Activated CD8-positive, alpha-beta memory T cell treated with anti-CD3 and anti-CD28 coated beads, Interleukin-2, amount 10 ng/mL, durations not matched to agents 7 days and 5 days (primary cell): ENCODE data around the gene EML4. TPM values are rescaled to one million over a fixed set of nuclear protein-coding genes. Genes with fewer than 3 reads are reported as not detected.
"Not testable (repeated sequence)": the region's sequence is repeated elsewhere in the genome, so short reads cannot be mapped to it uniquely, and the experiment has no call there.

ENCODE experiments used
- ATAC-seq: fragments of 150-1000 bp; cut with Tn5 transposase; one replicate; pipeline ENCODE4 v1.10.0; 2021; ENCODE audit warnings: moderate library complexity
- CTCF ChIA-PET: fragments of 350-600 bp; sonication (Branson Sonifier 250); formaldehyde crosslinking; loops from one replicate; lab custom pipeline; 2021; ENCODE audit warnings: antibody characterized with exemption; lab: Charles Lee
- DNase-seq: peaks from one replicate; pipeline ENCODE4 v3.0.0-alpha.2; 2020
- H3K27ac Mint-ChIP-seq: one replicate; pipeline ENCODE4 v1.8.0; 2021; ENCODE audit warnings: mild to moderate bottlenecking, mixed read lengths
- H3K27me3 Mint-ChIP-seq: one replicate; pipeline ENCODE4 v1.8.0; 2021; ENCODE audit warnings: mixed read lengths
- H3K36me3 Mint-ChIP-seq: one replicate; pipeline ENCODE4 v1.8.0; 2021; ENCODE audit warnings: mild to moderate bottlenecking, mixed read lengths
- H3K4me1 Mint-ChIP-seq: one replicate; pipeline ENCODE4 v1.8.0; 2021; ENCODE audit warnings: mixed read lengths
- H3K4me3 Mint-ChIP-seq: one replicate; pipeline ENCODE4 v1.8.0; 2021; ENCODE audit warnings: mild to moderate bottlenecking, moderate library complexity, mixed read lengths
- H3K9me3 Mint-ChIP-seq: one replicate; pipeline ENCODE4 v1.8.0; 2022; ENCODE audit warnings: low read depth, mixed read lengths
- total RNA-seq, 2 experiments: library from RNA; stranded (reverse); gene quantifications; one replicate each; pipeline ENCODE4 v1.2.3, GENCODE V29; 2021

Gene EML4
- total RNA-seq, result 100 to 1,000 TPM in 1 of 2 experiments, 10 to 100 TPM in 1; 73.4 to 110 TPM

DNA sequence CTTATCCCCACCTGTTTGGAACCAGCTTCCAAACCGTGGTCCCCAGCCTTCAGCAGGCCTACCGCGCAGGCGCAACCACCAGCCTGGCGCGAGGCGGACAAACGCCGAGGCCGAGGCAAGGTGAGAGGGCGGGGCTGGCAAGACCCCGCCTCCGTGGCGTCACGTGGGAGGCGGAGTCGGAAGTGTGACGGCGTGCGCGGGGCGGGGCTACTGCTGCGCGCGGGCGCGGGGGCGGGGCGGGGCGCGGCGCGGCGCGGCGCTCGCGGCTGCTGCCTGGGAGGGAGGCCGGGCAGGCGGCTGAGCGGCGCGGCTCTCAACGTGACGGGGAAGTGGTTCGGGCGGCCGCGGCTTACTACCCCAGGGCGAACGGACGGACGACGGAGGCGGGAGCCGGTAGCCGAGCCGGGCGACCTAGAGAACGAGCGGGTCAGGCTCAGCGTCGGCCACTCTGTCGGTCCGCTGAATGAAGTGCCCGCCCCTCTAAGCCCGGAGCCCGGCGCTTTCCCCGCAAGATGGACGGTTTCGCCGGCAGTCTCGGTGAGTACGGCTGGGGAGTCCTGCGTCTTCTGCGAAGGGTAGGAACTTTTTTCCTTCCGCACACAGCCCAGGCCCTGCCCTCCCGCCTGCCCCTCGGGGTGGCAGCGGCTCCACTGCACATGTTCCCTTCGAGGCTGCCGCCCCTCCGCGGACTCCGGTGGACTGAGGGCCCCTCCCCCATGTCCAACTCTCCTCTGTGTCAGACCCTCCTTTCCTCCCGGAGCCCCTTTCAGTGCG lies at the start of gene EML4:
Gene EML4, plus strand, starts transcription at position 254 of the 774 bp plus-strand sequence. Its CDS starts 259 bp downstream, at position 513.
- CTCF ChIA-PET, result interaction anchor here (1.4 to 2.8 kb wide), 2 partner anchors 36 to 64 kb away, joined by 3 to 15 read pairs; no protein-coding TSS in a partner anchor
- ATAC-seq (peak; percentile 88), DNase-seq (peak; percentile 93)
- no peaks in the 10 kb centered on the region for H3K27me3 Mint-ChIP-seq
- H3K27ac Mint-ChIP-seq, result no peak within 1 kb of the TSS
- peaks cover 23% of the 10 kb centered on the region for H3K4me1 Mint-ChIP-seq
- no peak within 1 kb of the TSS for H3K4me3 Mint-ChIP-seq
- H3K36me3 Mint-ChIP-seq, result peaks cover 3% of the 10 kb centered on the region
- H3K9me3 Mint-ChIP-seq, result no peaks in the 10 kb centered on the region

DNA sequence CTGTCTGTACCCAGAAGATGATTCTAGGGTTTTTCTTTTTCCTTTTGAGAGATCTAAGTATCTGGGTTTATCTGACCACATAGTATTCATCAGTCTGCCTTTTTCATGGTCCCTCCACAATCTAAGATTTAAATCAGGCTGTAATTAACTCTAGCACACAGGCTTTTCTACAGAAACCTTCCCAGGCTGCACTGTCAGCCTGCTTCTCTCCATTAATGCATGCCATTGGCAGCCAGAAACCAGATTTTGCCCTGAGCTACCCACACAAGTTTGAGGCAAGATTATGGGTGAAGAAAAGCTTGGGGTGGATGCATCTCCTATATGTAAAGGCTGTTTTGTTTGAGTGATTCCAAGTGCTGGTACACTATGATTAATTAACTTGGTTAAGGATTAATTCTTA lies 45.7 kb upstream of the EML4 start:
- no peaks in the 10 kb centered on the region for H3K27me3 Mint-ChIP-seq
- CTCF ChIA-PET, result interaction anchor here (1.1 to 3.6 kb wide), 5 partner anchors 9 to 73 kb away, joined by 3 to 14 read pairs (median 7); no protein-coding TSS in a partner anchor
- H3K27ac Mint-ChIP-seq, result peak overlapping the region; percentile 84
- H3K4me3 Mint-ChIP-seq, result peak overlapping the region; percentile 14
- ATAC-seq, result no peak
- peaks cover 9% of the 10 kb centered on the region for H3K9me3 Mint-ChIP-seq
- peaks cover 64% of the 10 kb centered on the region for H3K4me1 Mint-ChIP-seq
- H3K36me3 Mint-ChIP-seq, result peaks cover 19% of the 10 kb centered on the region
- DNase-seq, result no peak

DNA sequence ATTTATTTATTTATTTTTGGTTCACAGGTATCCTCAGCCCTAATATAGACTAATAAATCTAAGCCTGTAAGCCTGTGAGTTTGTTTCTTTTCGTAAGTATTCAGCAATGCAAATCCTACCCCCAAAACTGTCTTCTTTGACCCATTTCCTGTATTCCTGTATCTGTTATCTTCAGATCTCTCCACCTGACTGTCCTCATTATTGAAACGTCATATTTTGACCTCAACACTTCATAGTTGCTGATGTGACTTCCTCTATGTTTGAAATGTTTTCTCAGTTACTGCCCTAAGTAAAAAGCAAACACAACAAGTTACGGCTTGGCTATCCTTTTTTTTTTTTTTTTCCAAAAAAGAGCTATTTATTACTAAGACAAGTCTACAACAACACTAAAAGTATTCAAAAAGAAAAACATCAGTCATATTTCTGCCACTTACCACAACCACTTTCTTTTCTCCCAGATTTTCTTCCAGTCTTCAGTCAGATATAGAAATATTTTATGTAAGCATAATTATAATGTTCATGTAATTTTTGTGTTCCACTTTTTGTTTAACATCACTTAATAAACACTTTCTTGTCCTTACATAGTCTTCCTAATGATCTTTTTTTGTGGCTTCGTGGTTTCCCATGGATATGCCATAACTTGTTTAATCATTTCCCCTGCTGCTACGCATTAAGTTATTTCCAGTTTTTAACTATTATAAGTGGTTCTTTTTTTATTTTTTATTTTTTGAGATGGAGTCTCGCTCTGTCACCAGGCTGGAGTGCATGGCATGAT lies 45.0 kb upstream of the EML4 start:
- Mint-ChIP-seq H3K36me3 (peaks cover 19% of the 10 kb centered on the region), H3K27me3 (no peaks in the 10 kb centered on the region), H3K9me3 (peaks cover 9% of the 10 kb centered on the region), H3K4me1 (peaks cover 64% of the 10 kb centered on the region), H3K4me3 (peak overlapping the region; percentile 51), H3K27ac (peak overlapping the region; percentile 84)
- peak; percentile 71 for ATAC-seq
- CTCF ChIA-PET, result interaction anchor here (1.1 to 3.6 kb wide), 8 partner anchors 8 to 72 kb away, joined by 3 to 14 read pairs (median 6); no protein-coding TSS in a partner anchor
- DNase-seq, result no peak

GRCh38 chr2:42125841-42126594 lies 43.1 kb upstream of the EML4 start:
- peaks cover 15% of the 10 kb centered on the region for H3K36me3 Mint-ChIP-seq
- peaks cover 73% of the 10 kb centered on the region for H3K4me1 Mint-ChIP-seq
- H3K27ac Mint-ChIP-seq, result peak overlapping the region; percentile 67
- no peak overlapping the region for H3K4me3 Mint-ChIP-seq
- DNase-seq (no peak), ATAC-seq (no peak)
- CTCF ChIA-PET, result interaction anchor here (0.7 to 5.2 kb wide), 6 partner anchors 7 to 114 kb away, joined by 4 to 24 read pairs (median 6); no protein-coding TSS in a partner anchor
- no peaks in the 10 kb centered on the region for H3K27me3 Mint-ChIP-seq
- H3K9me3 Mint-ChIP-seq, result peaks cover 7% of the 10 kb centered on the region

GRCh38 chr2:42126873-42127272 lies 42.3 kb upstream of the EML4 start:
- not testable (repeated sequence) for DNase-seq, H3K27me3 Mint-ChIP-seq, H3K36me3 Mint-ChIP-seq, ATAC-seq, H3K9me3 Mint-ChIP-seq
- Mint-ChIP-seq H3K4me3 (peak overlapping the region; percentile 53), H3K27ac (peak overlapping the region; percentile 90), H3K4me1 (peaks cover 80% of the 10 kb centered on the region)
- CTCF ChIA-PET, result interaction anchor here (0.6 to 5.2 kb wide), 6 partner anchors 10 to 113 kb away, joined by 3 to 24 read pairs (median 4); no protein-coding TSS in a partner anchor

- Mint-ChIP-seq H3K27ac (peak overlapping the region; percentile 90), H3K4me1 (peaks cover 87% of the 10 kb centered on the region), H3K36me3 (peaks cover 6% of the 10 kb centered on the region), H3K9me3 (no peaks in the 10 kb centered on the region), H3K4me3 (peak overlapping the region; percentile 53), H3K27me3 (no peaks in the 10 kb centered on the region)
- CTCF ChIA-PET, result interaction anchor here (0.6 to 5.2 kb wide), 8 partner anchors 9 to 69 kb away, joined by 3 to 24 read pairs (median 4); no protein-coding TSS in a partner anchor
- no peak for DNase-seq
- ATAC-seq, result peak; percentile 18
Measured at GRCh38 chr2:42127425-42128424, 41.4 kb upstream of the EML4 start.

- CTCF ChIA-PET, result interaction anchor here (0.9 to 5.2 kb wide), 4 partner anchors 12 to 67 kb away, joined by 3 to 24 read pairs (median 5); no protein-coding TSS in a partner anchor
- DNase-seq, result no peak
- H3K4me1 Mint-ChIP-seq, result peaks cover 90% of the 10 kb centered on the region
- H3K4me3 Mint-ChIP-seq, result no peak overlapping the region
- ATAC-seq, result no peak
- H3K9me3 Mint-ChIP-seq, result no peaks in the 10 kb centered on the region
- peaks cover 2% of the 10 kb centered on the region for H3K36me3 Mint-ChIP-seq
- H3K27me3 Mint-ChIP-seq, result no peaks in the 10 kb centered on the region
- H3K27ac Mint-ChIP-seq, result peak overlapping the region; percentile 90
Measured at GRCh38 chr2:42128721-42129486, 40.2 kb upstream of the EML4 start.

DNA sequence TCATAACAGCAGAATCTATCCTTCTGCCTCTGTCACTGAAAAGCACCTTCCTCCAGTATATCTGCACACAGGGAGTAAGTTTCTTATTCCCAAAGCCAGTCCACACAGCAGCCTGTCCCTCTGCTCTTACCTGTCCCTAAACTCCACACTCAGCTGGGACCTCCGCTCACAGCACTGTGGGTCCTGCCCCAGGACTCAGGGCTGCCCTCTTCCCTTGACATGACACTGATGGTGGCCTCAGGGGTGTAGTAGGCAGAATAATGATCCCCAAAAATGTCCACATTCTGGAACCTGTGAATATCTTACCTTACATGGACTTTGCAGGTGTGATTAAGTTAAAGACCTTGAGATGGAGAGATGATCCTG lies 39.7 kb upstream of the EML4 start:
- H3K4me3 Mint-ChIP-seq, result no peak overlapping the region
- H3K27ac Mint-ChIP-seq, result peak overlapping the region; percentile 13
- ATAC-seq (no peak), DNase-seq (no peak)
- H3K36me3 Mint-ChIP-seq, result no peaks in the 10 kb centered on the region
- H3K27me3 Mint-ChIP-seq, result no peaks in the 10 kb centered on the region
- H3K4me1 Mint-ChIP-seq, result peaks cover 88% of the 10 kb centered on the region
- H3K9me3 Mint-ChIP-seq, result no peaks in the 10 kb centered on the region
- CTCF ChIA-PET, result interaction anchor here (1.2 to 5.2 kb wide), 2 partner anchors 12 to 23 kb away, joined by 4 to 24 read pairs; no protein-coding TSS in a partner anchor

DNA sequence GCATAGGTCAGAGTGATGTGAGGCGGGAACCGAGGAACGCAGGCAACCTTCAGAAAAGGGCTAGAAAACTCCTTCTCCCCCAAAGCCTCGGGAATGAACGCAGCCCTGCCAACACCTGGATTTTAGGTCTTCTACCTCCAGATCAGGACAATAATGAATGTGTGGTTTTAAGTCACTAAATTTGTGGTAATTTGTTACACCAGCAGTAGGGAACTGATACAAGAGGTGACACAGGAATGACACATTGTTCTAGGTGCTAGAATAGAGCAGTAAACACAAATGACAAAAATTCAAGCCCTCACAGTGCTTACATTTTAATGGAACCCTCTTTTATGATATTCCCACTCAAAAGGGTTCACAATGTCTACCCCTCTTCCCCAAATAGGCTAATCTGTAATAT lies 39.2 kb upstream of the EML4 start:
- no peak overlapping the region for H3K27ac Mint-ChIP-seq
- DNase-seq, result no peak
- no peaks in the 10 kb centered on the region for H3K27me3 Mint-ChIP-seq
- CTCF ChIA-PET, result interaction anchor here (1.2 to 5.2 kb wide), 2 partner anchors 11 to 24 kb away, joined by 4 to 24 read pairs; no protein-coding TSS in a partner anchor
- no peaks in the 10 kb centered on the region for H3K36me3 Mint-ChIP-seq
- H3K4me3 Mint-ChIP-seq, result no peak overlapping the region
- no peaks in the 10 kb centered on the region for H3K9me3 Mint-ChIP-seq
- peaks cover 86% of the 10 kb centered on the region for H3K4me1 Mint-ChIP-seq
- ATAC-seq, result no peak

- peaks cover 88% of the 10 kb centered on the region for H3K4me1 Mint-ChIP-seq
- H3K36me3 Mint-ChIP-seq, H3K9me3 Mint-ChIP-seq, DNase-seq, ATAC-seq, H3K27me3 Mint-ChIP-seq, H3K27ac Mint-ChIP-seq, H3K4me3 Mint-ChIP-seq, CTCF ChIA-PET: not testable (repeated sequence)
Measured at GRCh38 chr2:42130858-42131257, 38.3 kb upstream of the EML4 start.
